ENCODE results near the gene EGLN3.
"Not testable (repeated sequence)": the region's sequence is repeated elsewhere in the genome, so short reads cannot be mapped to it uniquely, and the experiment has no call there.

Gene EGLN3

DNA sequence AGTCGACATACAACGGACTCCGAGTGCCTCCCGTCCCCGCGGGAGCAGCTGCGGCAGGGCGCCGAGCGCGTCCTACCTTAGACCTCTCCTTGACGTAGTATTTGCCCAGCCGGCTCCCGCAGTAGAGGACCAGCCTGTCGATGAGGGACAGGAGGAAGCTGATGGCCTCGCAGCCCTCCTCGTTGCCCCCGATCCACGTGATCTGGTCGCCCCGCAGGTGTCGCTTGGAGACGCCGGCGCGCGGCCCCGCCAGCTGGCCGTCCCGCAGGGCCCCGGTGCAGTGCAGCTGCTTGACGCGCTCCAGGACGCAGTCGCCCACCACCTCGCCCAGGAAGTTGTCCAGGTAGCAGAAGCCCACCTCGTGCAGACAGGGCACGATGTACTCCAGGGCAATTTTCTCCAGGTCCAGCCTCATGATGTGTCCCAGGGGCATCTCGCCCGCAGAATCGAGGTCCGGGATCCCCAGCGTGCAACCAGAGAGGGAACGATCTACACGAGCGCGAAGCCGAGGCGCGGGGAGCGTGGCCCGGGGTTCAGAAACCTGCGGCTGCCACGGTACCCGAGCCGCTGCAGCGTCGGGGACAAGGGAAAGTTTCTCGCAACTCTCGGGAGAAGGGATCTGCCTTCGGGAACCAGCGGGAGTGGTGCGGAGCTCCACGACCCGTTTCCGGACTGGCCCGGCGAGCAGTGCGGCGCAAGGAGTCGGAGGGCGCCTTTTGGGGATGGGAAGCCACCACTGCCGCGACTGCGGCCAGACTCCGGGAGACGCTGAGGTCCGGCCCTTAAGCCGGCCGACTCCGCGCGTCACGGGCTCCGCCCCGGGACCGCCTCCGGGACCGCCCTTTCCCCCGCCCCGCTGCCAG, at the start of gene EGLN3:
Gene EGLN3 (minus strand): TSS at position 755 of the 863 bp plus-strand sequence. CDS start 322 bp downstream, at position 433.
- DNase-seq = peak; percentile 49 to 56

DNA sequence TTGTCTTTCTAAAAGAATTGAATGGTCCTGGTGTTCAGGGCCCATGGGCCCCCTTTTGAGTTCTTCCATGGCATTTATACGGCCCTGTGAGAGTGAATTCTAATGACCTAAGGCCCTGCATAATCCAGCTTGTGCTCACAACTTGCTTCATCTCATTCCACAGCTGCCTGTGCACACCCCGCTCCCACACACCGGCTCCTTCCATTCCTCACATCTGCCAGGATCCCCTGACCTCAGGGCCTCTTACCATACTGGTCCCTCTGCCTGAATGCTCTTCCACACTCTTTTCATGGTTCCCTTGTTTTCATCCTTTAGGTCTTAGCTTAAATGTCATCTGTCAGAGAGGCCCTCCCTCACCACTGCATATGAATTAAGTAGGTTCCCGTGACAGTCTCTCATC, 49.5 kb upstream of the EGLN3 start:
- DNase-seq = no peak

DNA sequence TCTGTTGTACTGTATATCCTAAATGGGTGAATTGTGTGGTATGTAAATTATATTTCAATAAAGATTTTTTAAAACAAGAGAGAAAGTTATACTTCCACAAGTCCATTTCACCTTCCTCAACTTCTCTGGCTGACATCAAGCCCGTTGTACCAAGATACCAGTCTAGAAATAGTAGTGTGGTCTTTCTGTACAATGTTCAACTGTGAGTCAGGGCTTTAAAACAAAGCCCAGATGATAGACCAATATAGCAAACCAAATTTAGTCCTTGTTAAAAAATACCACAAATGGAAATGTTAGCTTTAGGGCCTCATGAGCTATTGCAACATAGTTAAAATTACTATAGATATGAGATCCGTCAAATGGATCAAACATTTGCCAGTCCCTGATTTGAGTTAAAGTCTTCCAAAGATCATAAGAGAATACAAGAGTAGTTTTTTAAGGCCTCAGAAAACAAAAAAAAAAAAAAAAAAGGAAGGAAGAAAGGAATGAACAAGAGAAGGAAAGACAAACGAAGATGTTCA, 49.0 kb upstream of the EGLN3 start:
- no peak for DNase-seq

DNA sequence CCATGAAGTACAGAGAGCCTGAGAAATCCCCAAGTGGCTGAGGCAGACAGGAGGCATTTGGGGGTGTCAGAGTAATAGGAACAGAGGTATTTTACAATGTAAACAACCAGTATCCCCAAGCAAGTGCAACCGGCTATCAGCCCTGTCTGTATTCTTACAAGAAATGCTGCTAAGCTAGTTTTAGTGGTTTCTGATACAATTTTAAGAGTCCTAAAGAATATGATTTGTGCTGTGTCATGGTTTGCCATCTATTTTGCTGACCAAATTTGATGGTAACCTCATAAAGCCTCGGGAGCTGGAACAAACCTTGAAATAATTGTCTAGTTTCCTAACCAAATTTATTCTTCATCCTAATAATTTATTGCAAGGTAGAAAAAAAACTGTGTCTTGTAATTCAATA, 46.7 kb upstream of the EGLN3 start:
- DNase-seq = no peak

DNA sequence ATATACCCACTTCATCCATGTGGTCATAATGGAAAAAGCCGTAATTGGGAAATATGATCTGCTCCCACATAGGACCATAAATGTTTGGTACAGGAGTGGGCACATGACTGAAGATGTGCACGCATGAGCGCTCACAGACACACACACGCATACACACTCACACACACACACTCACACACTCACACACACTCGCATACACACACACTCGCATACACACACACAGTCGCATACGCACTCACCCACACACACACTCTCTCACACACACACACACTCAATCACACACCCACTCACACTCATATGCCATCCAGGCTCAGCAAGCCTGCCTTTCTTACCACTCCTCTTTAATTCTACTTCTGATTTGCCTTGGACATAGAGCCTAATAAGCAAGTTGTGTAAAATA, 45.6 kb upstream of the EGLN3 start:
- no peak for DNase-seq

DNA sequence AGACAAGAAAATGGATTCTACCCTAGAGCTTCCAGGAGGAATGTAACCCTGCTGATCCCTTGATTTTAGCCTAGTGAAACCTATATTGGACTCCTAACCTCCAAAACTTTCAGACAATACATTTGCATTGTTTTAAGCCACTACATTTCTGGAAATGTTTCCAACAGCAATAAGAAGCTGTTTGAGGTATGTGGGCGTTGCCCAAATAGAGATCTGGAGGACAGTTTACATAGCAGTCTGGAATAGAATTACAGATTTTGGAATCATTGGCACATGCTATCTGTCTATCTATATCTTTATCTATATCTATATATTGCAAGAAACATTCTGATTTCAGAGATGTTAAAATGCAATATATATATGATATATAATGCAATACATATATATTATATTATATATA, 42.4 kb upstream of the EGLN3 start:
- DNase-seq = no peak

DNA sequence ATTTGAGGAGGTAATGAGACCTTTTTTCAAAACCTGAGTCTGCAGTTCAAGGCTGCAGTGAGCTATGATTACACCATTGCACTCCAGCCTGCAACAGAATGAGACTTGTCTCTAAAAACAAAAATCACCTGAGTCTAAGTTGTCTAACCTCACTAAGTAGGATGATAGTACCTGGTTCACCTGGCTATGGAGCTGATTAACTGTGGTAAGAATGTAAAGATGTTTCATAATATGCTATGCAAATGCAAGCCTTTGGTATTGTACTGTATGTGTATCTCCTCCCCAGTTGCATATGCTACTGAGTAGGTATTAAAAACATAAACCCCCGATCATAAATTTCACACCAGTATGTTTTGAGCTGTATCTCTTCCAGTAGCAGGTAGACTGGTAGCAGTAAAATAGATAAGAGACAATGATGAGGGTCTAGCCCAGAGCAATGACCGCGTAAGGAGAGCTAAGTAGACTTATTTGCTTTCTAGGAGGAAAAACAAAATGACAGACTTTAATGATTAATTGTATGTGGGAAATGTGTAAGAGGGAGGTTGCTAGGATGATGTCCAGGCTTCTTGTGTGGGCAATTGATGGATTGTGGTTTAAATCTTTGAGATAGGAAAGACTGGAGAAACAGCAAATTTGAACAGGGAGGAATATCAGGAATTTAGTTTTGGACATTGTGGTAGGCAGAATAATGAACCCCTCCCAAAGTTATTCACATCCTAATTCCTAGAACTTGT, 41.6 kb upstream of the EGLN3 start:
- no peak for DNase-seq

DNA sequence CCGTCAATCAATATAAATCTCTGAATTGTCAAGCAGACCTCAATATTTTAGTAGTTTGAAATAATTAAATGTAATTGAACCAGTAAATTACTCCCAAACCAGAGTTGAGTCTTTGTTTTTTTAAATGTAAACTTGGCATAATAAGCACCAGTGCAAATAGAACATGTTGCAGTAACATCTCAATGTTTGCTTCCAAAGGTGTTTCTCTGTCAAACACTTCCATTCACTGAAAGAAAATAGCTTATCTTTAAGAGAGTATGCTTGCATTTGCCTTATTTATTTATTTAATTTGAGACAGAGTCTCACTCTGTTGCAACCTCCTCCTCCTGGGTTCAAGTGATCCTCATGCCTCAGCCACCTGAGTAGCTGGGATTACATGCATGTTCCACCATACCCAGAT, 39.9 kb upstream of the EGLN3 start:
- DNase-seq = no peak

- no peak for DNase-seq
These were observed 36.7 kb upstream of the EGLN3 start for GRCh38 chr14:33987565-33988080.

- no peak for DNase-seq
These were observed 35.9 kb upstream of the EGLN3 start for GRCh38 chr14:33986804-33987203.

- no peak for DNase-seq
These were observed 34.4 kb upstream of the EGLN3 start for GRCh38 chr14:33985242-33985641.

DNA sequence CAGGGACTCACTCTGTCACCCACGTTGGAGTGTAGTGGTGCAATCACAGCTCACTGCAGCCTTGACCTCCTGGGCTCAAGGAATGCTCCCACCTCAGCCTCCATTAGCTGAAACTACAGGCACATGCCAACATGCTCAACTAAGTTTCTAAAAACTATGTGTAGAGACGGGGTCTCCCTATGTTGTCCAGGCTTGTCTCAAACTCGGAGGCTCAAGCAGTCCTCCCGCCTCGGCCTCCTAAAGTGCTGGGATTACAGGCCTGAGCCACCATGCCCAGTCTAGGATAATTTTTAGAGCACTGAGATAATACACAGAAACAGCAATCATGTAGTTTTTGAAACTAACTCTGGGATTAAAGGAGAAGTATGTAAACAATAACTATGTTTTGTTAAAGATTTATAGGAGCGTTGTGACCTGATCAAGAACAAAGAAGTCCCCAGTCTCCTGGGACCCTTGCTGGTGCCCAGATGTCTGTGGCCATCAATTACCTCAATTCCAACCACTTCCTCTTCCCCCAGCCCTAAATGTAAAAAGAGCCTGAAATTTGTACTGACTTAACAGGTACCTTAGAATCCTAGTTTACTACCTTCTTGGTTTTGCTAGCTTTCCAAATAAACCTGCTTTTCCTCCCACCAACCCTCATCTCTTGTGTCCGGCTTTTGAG, 28.9 kb upstream of the EGLN3 start:
- no peak for DNase-seq

GRCh38 chr14:33978892-33979612, 28.2 kb upstream of the EGLN3 start:
- DNase-seq = no peak

- no peak for DNase-seq
These were observed 21.8 kb upstream of the EGLN3 start for GRCh38 chr14:33972583-33973081.

- DNase-seq = not testable (repeated sequence)
These were observed 19.0 kb upstream of the EGLN3 start for GRCh38 chr14:33969846-33970245.

DNA sequence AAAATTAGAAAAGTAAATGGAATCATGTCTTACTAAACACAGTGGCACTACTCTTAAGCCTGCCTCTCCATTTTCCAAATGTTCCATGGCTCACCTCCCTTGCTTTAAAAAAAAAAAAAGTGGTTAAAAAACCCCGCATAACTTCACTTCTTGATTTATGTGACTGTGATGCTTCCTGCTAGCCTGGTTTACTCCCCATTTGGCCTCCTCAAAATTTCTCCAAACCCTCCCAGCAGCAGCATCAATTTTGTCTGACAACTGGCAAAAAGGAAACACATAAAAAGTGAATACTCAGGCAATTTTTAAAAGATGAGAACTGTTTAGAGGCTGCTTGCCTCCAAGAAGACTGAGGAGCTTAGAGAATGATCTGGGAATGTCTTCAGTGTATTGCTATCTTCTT, 17.8 kb upstream of the EGLN3 start:
- no peak for DNase-seq

DNA sequence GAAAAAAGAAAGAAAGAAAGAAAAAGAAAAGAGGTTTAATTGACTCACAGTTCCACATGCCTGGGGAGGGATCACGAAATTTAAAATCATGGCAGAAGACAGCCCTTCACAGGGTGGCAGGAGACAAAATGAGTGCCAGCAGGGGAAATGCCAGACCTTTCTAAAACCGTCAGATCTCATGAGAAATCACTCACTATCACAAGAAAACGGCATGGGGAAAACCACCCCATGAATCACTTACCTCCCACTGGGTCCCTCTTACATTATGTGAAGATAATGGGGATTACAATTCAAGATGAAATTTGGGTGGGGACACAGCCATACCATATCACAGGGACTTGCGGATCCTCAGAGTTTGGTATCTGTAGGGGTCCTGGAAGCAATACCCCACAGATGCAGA, 16.3 kb upstream of the EGLN3 start:
- DNase-seq = no peak

DNA sequence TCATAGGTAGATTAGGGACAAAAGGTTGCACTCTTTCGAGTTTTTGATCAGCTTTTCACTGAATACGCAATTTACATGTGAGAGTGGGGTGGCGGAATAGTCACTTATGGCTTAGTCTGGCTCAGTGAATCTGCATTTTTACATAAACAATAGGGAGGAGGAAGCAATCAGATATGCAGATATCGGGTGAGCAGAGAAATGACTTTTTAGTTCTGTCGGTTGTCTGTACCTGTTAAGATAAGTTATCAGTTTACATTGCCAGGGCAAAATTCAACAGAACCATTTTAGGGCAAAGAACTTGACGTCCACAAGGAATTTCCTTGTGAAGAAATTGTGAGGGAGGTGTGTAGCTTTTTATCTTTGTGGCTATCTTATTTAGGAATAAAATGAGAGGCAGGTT, 15.4 kb upstream of the EGLN3 start:
- no peak for DNase-seq

GRCh38 chr14:33964599-33965317, 13.9 kb upstream of the EGLN3 start:
- no peak for DNase-seq

DNA sequence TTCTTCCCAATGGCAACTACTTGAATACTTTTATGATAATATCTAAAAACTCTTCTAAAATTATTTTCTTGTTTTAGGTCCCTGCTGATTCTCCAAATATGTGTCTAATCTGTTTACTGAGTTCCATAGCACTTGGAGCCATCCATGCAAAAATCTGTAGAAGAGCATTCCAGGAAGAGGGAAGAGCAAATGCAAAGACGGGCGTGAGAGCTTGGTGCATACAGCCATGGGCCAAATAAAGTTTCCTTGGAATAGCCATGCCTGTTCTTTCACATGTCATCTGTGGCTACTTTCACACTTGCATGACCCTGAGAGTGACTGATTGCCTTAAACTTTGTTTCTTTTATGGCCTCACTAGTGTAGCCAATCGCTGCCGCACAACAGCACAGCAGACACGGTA, 13.0 kb upstream of the EGLN3 start:
- DNase-seq = no peak

DNA sequence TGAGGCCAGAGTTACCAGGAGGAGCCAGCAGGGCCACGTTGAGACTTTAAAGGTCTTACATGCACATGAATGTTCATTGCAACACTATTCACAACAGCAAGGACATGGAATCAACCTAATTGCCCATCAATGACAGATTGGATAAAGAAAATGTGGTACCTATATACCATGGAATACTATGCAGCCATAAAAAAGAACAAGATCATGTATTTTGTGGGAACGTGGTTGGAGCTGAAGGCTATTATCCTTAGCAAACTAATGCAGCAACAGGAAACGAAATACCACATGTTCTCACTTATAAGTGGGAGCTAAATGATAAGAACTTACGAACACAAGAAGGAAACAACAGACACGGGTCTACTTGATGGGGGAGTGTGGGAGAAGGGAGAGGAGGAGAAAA, 11.6 kb upstream of the EGLN3 start:
- DNase-seq = not testable (repeated sequence)

DNA sequence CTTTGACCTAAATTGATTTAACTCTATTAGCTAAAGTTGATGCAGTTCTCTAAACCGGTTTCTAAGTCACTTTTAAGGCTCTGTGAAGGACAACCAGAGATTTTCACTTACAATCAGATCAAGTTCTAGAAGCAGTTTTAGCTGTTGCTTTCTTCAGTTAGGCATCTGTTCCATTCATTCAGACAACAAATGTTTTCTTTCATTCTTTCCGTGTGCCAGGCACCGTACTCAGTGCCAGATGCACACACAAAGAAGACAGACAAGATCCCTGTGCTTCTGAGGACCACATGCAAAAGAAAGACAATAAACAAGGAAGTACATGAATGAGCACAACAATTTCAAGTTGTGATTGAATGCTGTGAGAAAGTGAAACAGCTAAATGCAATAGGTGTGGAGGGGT, 11.1 kb upstream of the EGLN3 start:
- DNase-seq = no peak

Data from CD4-positive, alpha-beta T cell treated with Interleukin-4 for 1 hour (primary cell).